A549 (cell line): ENCODE data around the gene ZBTB39.

Experiments
- CBX2 ChIP-seq: fragments of 200-600 bp; sonication (generic); IDR thresholded peaks from 2 replicates; pipeline ENCODE4 v1.6.1; 2016; ENCODE audit warnings: low read depth, mild to moderate bottlenecking, borderline replicate concordance
- CTCF ChIP-seq: fragments of >200 bp; sonication (Bioruptor Twin); formaldehyde crosslinking; IDR thresholded peaks from 3 replicates; pipeline ENCODE4 v1.5.1; 2016
- EHMT2 ChIP-seq: fragments of 200-600 bp; sonication (generic); IDR thresholded peaks from 2 replicates; pipeline ENCODE4 v1.6.1; 2016; ENCODE audit warnings: antibody characterized with exemption, low read depth, mild to moderate bottlenecking, moderate library complexity
- KDM5A ChIP-seq: fragments of 200-600 bp; sonication (generic); IDR thresholded peaks from 2 replicates; pipeline ENCODE4 v1.6.1; 2016; ENCODE audit warnings: antibody characterized with exemption, mild to moderate bottlenecking
- MAZ ChIP-seq: fragments of 150-350 bp; IDR thresholded peaks from 2 replicates; pipeline ENCODE4 v1.6.1; 2014; ENCODE audit warnings: antibody characterized with exemption, low read depth, low read length, borderline replicate concordance
- POLR2A ChIP-seq: IDR thresholded peaks from 2 replicates; pipeline ENCODE4 v1.6.1; 2012; ENCODE audit warnings: mild to moderate bottlenecking, low read length
- TF ChIP-seq, protein P1 (sequence below): fragments of 250-450 bp; sonication (Bioruptor Pico); IDR thresholded peaks from 2 replicates; pipeline ENCODE4 v1.5.0; 2021; ENCODE audit warnings: mild to moderate bottlenecking, moderate library complexity, borderline replicate concordance

DNA sequence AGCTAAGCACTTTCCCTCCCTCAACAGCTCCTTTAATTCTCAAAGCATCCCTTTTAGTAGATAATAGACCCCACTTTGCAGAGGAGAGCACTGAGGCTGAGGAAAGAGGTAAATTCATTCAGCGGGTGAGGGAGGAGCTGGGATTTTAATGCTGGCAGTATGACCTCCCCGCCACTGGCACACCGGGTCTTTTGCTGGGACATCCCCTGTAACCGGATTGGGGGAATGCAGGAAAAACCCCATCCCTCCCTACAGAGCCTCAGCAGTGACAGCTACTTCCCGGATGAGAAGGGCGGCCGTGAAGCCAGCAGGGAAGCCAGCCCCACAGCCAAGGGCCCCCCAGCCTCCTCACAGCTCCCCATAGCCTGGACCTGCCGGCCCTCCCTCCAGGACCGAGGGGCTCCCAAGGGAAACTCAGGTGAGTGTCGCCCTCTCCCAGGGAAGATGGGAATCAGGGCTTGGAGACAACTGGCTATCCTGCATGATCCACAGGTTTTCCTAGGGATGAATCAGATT is 12.1 kb downstream of the ZBTB39 start:
- TF ChIP-seq CTCF, result no peak
- no peak for TF ChIP-seq KDM5A
- TF ChIP-seq EHMT2, result no peak
- no peak for TF ChIP-seq CBX2
- TF ChIP-seq, protein P1, sequence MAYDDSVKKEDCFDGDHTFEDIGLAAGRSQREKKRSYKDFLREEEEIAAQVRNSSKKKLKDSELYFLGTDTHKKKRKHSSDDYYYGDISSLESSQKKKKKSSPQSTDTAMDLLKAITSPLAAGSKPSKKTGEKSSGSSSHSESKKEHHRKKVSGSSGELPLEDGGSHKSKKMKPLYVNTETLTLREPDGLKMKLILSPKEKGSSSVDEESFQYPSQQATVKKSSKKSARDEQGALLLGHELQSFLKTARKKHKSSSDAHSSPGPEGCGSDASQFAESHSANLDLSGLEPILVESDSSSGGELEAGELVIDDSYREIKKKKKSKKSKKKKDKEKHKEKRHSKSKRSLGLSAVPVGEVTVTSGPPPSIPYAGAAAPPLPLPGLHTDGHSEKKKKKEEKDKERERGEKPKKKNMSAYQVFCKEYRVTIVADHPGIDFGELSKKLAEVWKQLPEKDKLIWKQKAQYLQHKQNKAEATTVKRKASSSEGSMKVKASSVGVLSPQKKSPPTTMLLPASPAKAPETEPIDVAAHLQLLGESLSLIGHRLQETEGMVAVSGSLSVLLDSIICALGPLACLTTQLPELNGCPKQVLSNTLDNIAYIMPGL (CRISPR knock-in tag), result no peak
- TF ChIP-seq MAZ, result no peak
- no peak for TF ChIP-seq POLR2A
